Motor neuron (in vitro differentiated cells): ENCODE data around the gene XRN2. TPM values are rescaled to one million over a fixed set of nuclear protein-coding genes. Genes with fewer than 3 reads are reported as not detected.
"Not testable (repeated sequence)": the region's sequence is repeated elsewhere in the genome, so short reads cannot be mapped to it uniquely, and the experiment has no call there.

Source experiments
- ATAC-seq, 8 experiments: fragments of 200-7000 bp; cut with Tn5 transposase; replicated peaks in 6 of 8; 2 replicates each; pipeline ENCODE4 v1.8.0; 2021; ENCODE audit warnings: mild to moderate bottlenecking in 8 of 8, moderate library complexity in 8 of 8
- H3K27ac ChIP-seq, 2 donors: fragments of 250-450 bp; sonication (Bioruptor Pico); 2 replicates each; pipeline ENCODE4 v1.9.0; 2021; ENCODE audit warnings: antibody characterized with exemption in 2 of 2, mild to moderate bottlenecking in 2 of 2, moderate library complexity in 1 of 2
- H3K4me1 ChIP-seq, 2 donors: fragments of 250-450 bp; sonication (Bioruptor Pico); replicated peaks in 1 of 2; 2 replicates each; pipeline ENCODE4 v1.6.1; 2021; ENCODE audit warnings: antibody characterized with exemption in 2 of 2, mild to moderate bottlenecking in 2 of 2, moderate library complexity in 1 of 2
- H3K4me3 ChIP-seq, 5 donors: fragments of 250-450 bp; sonication (Bioruptor Pico); 2 replicates each; pipeline ENCODE4 v1.9.0; 2021; ENCODE audit warnings: antibody characterized with exemption in 5 of 5, mild to moderate bottlenecking in 5 of 5, moderate library complexity in 4 of 5
- WGBS, 10 experiments: fragments of 450-650 bp; shearing (Covaris generic); methylation state at CpG; one replicate each; pipeline ENCODE4 v1.0.0; 2022; 5-methylcytosine and 5-hydroxymethylcytosine counted together
- in situ Hi-C, 9 experiments: fragments of 400-800 bp; cut with MboI; loops; one replicate each; pipeline ENCODE4 v1.15.0; 2021; ENCODE audit warnings: low sequenced_read_pairs in 9 of 9, low pct_unique_long_range_greater_than_20kb in 2 of 9; ENCODE audit not compliant: unreplicated experiment in 9 of 9
- total RNA-seq, 8 experiments: library from RNA; unstranded; fragments of 300-600 nt; gene quantifications; 2 replicates each; pipeline versions ENCODE4 v1.2.3 to v1.2.4, GENCODE V29; 2022

The XRN2 gene
- total RNA-seq, 8 experiments from 2014 or later = 43.4 to 102 (median 71.2) TPM

- ATAC-seq = peak in 7 of 8 experiments; percentile 32 to 61 (median 39)
- no peak overlapping the region for H3K27ac ChIP-seq
- WGBS, 10 experiments = 0% methylated on average over 1 to 14 of the region's 116 CpGs; no CpG with 5 or more reads in 8 of the 10 experiments
- H3K4me3 ChIP-seq = peak overlapping the region in 4 of 5 donors; percentile 2 to 18 (median 8)
- in situ Hi-C loops = no loop called here
- H3K4me1 ChIP-seq = peaks cover under 1 to 2% of the 10 kb centered on the region in 2 donors
Observed at GRCh38 chr20:21396599-21397340, 93.6 kb downstream of the XRN2 start.

GRCh38 chr20:21397341-21398108 lies 94.4 kb downstream of the XRN2 start, which contains the start of gene NKX2-4:
Gene NKX2-4 (minus strand): TSS chr20:21397526. CDS start chr20:21397399, 127 bp downstream.
- H3K4me1 ChIP-seq = peaks cover 0 to 2% of the 10 kb centered on the region in 2 donors
- 1 to 17% (median 2%) methylated on average over 3 to 22 of the region's 57 CpGs; no CpG with 5 or more reads in 5 of the 10 experiments for WGBS, 10 experiments
- in situ Hi-C loops = no loop called here
- H3K4me3 ChIP-seq = peak within 1 kb of the TSS in 4 of 5 donors; percentile 2 to 18 (median 8)
- no peak for ATAC-seq
- no peak within 1 kb of the TSS for H3K27ac ChIP-seq

- 6 to 61% (median 28%) methylated on average over 5 to 10 of the region's 10 CpGs for WGBS, 10 experiments
- peaks cover 0 to 2% of the 10 kb centered on the region in 2 donors for H3K4me1 ChIP-seq
- H3K27ac ChIP-seq = no peak overlapping the region
- in situ Hi-C loops = no loop called here
- H3K4me3 ChIP-seq = no peak overlapping the region
- no peak for ATAC-seq
Observed at GRCh38 chr20:21398109-21399004, 95.2 kb downstream of the XRN2 start.

- in situ Hi-C loops = no loop called here
- Histone ChIP-seq H3K27ac (no peak overlapping the region), H3K4me3 (no peak overlapping the region), H3K4me1 (peaks cover 0 to 2% of the 10 kb centered on the region in 2 donors)
- no peak for ATAC-seq
- 0 to 59% (median 35%) methylated on average over 1 to 5 of the region's 5 CpGs for WGBS, 10 experiments
Observed at GRCh38 chr20:21399005-21399475, 95.9 kb downstream of the XRN2 start.

- in situ Hi-C loops = no loop called here
- Histone ChIP-seq H3K27ac (no peak overlapping the region), H3K4me1 (no peaks in the 10 kb centered on the region), H3K4me3 (no peak overlapping the region)
- ATAC-seq = no peak
Observed at GRCh38 chr20:21411725-21412124, 108.6 kb downstream of the XRN2 start.

GRCh38 chr20:21413996-21414395 lies 110.9 kb downstream of the XRN2 start:
- H3K4me3 ChIP-seq, ATAC-seq, H3K4me1 ChIP-seq, in situ Hi-C loops, H3K27ac ChIP-seq: not testable (repeated sequence)
- 0 to 100% (median 57%) methylated on average over 1 to 3 of the region's 3 CpGs; no CpG with 5 or more reads in 6 of the 10 experiments for WGBS, 10 experiments

GRCh38 chr20:21419147-21419546 lies 116.0 kb downstream of the XRN2 start:
- H3K27ac ChIP-seq, in situ Hi-C loops, ATAC-seq, H3K4me1 ChIP-seq, H3K4me3 ChIP-seq: not testable (repeated sequence)
- WGBS, 10 experiments = 3 to 66% (median 47%) methylated on average over 1 to 2 of the region's 2 CpGs; no CpG with 5 or more reads in 2 of the 10 experiments

GRCh38 chr20:21421601-21422236 lies 118.6 kb downstream of the XRN2 start:
- in situ Hi-C loops = no loop called here
- no peak for ATAC-seq
- 0 to 100% (median 67%) methylated on average over 1 to 3 of the region's 4 CpGs; no CpG with 5 or more reads in 1 of the 10 experiments for WGBS, 10 experiments
- Histone ChIP-seq H3K27ac (no peak overlapping the region), H3K4me3 (no peak overlapping the region), H3K4me1 (no peaks in the 10 kb centered on the region)

- 0 to 100% (median 88%) methylated on average over 1 of the region's 1 CpG; no CpG with 5 or more reads in 4 of the 10 experiments for WGBS, 10 experiments
- H3K4me1 ChIP-seq, H3K4me3 ChIP-seq, ATAC-seq, H3K27ac ChIP-seq, in situ Hi-C loops: not testable (repeated sequence)
Observed at GRCh38 chr20:21423712-21424111, 120.6 kb downstream of the XRN2 start.

- in situ Hi-C loops = no loop called here
- no peak for ATAC-seq
- H3K27ac ChIP-seq = no peak overlapping the region
- no peak overlapping the region for H3K4me3 ChIP-seq
- no peaks in the 10 kb centered on the region for H3K4me1 ChIP-seq
- 0 to 100% (median 53%) methylated on average over 1 to 4 of the region's 4 CpGs for WGBS, 10 experiments
Observed at GRCh38 chr20:21424846-21425245, 121.7 kb downstream of the XRN2 start.

GRCh38 chr20:21430020-21430419 lies 126.9 kb downstream of the XRN2 start:
- Histone ChIP-seq H3K4me1 (no peaks in the 10 kb centered on the region), H3K27ac (no peak overlapping the region), H3K4me3 (no peak overlapping the region)
- in situ Hi-C loops = no loop called here
- ATAC-seq = no peak
- 17 to 100% (median 80%) methylated on average over 1 to 3 of the region's 3 CpGs; no CpG with 5 or more reads in 5 of the 10 experiments for WGBS, 10 experiments

- Histone ChIP-seq H3K4me3 (no peak overlapping the region), H3K4me1 (peaks cover 4 to 13% of the 10 kb centered on the region in 2 donors), H3K27ac (no peak overlapping the region)
- in situ Hi-C loops = no loop called here
- 25 to 100% (median 85%) methylated on average over 1 to 4 of the region's 4 CpGs; no CpG with 5 or more reads in 4 of the 10 experiments for WGBS, 10 experiments
- peak in 2 of 8 experiments; percentile 12 to 20 for ATAC-seq
Observed at GRCh38 chr20:21432911-21433310, 129.8 kb downstream of the XRN2 start.
